NCI-H510A treated with DMSO at 0.1 percent for 48 hours (cell line): ENCODE measurements around the gene RALGDS.

Source experiments
- DNase-seq: peaks from one replicate; lab custom pipeline; 2025; lab: John Stamatoyannopoulos, UW

Gene RALGDS

DNA sequence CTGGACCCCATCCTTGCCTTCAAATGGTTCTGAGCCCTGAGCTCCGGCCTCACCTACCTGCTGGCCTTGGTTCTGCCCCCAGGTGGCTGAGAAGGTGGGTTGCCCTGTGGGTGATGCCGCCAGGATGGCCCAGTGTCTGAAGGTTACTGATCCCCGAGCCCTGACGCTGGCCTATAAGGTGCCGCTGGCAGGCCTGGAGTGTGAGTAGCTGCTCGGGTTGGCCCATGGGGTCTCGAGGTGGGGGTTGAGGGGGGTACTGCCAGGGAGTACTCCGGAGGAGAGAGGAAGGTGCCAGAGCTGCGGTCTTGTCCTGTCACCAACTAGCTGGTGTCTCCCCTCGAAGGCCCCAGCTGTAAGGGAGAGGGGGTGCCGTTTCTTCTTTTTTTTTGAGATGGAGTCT is 54.0 kb downstream of the RALGDS start:
- no peak for DNase-seq

- no peak for DNase-seq
Observed at GRCh38 chr9:133066181-133066983, 54.7 kb downstream of the RALGDS start.

- no peak for DNase-seq
Observed at GRCh38 chr9:133065070-133065388, 56.0 kb downstream of the RALGDS start.

DNA sequence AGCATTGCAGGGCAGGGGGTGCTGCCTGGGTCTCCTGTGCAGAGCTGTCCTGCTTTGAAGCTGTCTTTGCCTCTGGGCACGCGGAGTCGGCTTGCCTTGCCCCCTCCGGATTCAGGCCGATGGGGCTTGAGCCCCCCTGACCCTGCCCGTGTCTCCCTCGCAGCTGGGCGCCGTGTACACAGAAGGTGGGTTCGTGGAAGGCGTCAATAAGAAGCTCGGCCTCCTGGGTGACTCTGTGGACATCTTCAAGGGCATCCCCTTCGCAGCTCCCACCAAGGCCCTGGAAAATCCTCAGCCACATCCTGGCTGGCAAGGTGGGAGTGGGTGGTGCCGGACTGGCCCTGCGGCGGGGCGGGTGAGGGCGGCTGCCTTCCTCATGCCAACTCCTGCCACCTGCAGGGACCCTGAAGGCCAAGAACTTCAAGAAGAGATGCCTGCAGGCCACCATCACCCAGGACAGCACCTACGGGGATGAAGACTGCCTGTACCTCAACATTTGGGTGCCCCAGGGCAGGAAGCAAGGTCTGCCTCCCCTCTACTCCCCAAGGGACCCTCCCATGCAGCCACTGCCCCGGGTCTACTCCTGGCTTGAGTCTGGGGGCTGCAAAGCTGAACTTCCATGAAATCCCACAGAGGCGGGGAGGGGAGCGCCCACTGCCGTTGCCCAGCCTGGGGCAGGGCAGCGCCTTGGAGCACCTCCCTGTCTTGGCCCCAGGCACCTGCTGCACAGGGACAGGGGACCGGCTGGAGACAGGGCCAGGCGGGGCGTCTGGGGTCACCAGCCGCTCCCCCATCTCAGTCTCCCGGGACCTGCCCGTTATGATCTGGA is 56.6 kb downstream of the RALGDS start:
- DNase-seq: no peak

DNA sequence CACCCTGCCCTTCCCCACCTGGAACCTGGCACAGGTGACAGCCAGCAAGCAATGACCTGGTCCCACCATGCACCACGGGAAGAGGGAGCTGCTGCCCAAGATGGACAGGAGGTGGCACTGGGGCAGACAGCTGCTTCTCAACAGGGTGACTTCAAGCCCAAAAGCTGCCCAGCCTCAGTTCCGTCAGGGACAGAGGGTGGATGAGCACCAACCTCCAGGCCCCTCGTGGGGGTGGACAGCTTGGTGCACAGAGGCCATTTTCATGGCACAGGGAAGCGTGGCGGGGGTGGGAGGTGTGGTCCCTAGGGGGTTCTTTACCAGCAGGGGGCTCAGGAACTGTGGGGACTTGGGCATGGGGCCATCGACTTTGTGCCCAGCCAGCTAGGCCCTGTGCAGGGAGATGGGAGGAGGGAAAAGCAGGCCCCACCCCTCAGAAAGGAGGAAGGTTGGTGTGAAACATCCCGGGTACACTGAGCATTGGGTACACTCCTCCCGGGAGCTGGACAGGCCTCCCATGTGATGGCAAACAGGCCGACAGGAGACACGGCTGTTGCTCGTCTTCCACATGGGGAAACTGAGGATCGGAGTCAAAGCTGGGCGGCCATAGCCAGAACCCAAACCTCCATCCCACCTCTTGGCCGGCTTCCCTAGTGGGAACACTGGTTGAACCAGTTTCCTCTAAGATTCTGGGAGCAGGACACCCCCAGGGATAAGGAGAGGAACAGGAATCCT is 57.4 kb downstream of the RALGDS start:
- no peak for DNase-seq

DNA sequence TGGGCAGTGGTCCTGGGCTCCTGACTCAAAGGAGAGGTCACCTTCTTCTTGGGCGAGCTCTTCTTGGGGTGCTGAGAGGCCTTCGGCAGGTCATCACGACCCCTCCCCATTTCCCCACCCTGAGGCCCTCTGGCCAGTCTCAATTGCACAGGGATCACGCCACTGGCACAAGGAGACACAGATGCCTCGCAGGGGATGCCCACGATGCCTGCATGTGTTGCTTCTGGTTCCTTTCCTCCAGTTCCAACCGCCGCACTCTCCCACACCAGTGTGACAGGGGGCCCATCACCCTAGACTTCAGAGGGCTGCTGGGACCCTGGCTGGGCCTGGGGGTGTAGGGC is 57.9 kb downstream of the RALGDS start:
- no peak for DNase-seq

DNA sequence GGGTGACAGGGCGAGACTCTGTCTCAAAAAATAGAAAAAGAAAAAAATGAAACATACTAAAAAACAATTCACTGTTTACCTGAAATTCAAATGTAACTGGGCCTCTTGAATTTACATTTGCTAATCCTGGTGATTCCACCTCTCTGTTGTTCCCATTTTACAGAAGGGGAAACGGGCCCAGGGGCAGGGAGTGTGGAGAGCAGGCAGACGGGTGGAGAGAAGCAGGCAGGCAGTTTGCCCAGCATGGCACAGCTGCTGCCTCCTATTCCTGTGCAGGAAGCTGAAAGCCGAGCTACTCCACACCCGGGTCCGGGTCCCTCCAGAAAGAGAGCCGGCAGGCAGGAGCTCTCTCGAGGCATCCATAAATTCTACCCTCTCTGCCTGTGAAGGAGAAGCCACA is 58.5 kb downstream of the RALGDS start:
- DNase-seq: peak; percentile 20

- peak; percentile 94 for DNase-seq
Observed at GRCh38 chr9:133061764-133062145, 59.3 kb downstream of the RALGDS start, which contains the start of gene CEL. Gene CEL (plus strand): TSS chr9:133061981. CDS start chr9:133062003, 22 bp downstream.

DNA sequence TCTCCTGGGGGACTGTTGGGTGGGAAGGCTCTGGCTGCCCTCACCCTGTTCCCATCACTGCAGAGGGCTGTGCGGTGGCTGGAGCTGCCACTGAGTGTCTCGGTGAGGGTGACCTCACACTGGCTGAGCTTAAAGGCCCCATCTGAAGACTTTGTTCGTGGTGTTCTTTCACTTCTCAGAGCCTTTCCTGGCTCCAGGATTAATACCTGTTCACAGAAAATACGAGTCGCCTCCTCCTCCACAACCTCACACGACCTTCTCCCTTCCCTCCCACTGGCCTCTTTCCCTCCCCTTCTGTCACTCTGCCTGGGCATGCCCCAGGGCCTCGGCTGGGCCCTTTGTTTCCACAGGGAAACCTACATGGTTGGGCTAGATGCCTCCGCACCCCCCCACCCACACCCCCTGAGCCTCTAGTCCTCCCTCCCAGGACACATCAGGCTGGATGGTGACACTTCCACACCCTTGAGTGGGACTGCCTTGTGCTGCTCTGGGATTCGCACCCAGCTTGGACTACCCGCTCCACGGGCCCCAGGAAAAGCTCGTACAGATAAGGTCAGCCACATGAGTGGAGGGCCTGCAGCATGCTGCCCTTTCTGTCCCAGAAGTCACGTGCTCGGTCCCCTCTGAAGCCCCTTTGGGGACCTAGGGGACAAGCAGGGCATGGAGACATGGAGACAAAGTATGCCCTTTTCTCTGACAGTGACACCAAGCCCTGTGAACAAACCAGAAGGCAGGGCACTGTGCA is 59.8 kb downstream of the RALGDS start:
- DNase-seq: peak; percentile 86

DNA sequence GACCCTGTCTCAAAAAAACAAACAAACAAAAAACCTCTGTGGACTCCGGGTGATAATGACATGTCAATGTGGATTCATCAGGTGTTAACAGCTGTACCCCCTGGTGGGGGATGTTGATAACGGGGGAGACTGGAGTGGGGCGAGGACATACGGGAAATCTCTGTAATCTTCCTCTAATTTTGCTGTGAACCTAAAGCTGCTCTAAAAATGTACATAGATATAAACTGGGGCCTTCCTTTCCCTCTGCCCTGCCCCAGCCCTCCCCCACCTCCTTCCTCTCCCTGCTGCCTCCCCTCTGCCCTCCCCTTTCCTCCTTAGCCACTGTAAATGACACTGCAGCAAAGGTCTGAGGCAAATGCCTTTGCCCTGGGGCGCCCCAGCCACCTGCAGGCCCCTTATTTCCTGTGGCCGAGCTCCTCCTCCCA is 60.6 kb downstream of the RALGDS start:
- DNase-seq: no peak

GRCh38 chr9:133059623-133060022 is 61.4 kb downstream of the RALGDS start:
- DNase-seq: peak; percentile 47

GRCh38 chr9:133058550-133059320 is 62.3 kb downstream of the RALGDS start:
- DNase-seq: no peak

DNA sequence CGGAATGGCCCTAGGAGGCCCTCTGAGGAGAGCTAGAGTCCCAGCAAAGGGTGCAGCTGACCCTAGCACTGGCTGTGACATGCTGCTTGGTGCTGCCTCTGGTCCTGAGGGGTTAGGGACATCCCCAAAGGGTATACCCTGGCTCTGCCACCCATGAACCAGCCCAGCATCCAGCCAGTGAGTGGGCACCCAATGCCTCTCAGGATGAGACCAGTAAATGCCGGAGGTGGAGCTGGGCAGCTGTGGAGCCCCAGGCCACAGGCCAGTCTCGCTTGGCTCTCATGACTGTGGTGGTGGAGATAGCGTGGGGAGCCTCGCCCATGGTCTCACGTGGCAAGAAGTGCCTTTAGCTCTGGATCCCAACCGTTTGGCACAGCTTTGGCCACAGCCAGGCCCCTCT is 63.0 kb downstream of the RALGDS start:
- no peak for DNase-seq

DNA sequence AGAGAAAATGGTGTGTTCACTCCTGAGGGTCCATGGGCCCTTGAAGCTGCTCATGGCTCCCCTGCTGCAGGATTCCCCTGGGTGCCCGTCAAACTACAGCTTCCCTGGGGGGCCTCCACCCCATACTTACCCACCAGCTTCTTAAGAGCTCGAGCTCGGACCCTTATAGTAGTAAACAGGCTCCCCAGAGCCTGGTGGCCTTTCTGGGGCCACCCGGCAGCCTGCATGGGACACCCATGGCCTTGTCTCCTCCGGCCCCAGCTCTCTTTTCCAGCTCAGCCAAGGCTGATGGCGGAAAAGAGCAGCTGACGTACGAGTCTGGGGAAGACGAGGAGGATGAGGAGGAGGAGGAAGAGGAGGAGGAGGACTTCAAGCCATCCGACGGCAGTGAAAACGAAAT is 63.5 kb downstream of the RALGDS start:
- DNase-seq: no peak

GRCh38 chr9:133057006-133057405 is 64.0 kb downstream of the RALGDS start:
- no peak for DNase-seq

DNA sequence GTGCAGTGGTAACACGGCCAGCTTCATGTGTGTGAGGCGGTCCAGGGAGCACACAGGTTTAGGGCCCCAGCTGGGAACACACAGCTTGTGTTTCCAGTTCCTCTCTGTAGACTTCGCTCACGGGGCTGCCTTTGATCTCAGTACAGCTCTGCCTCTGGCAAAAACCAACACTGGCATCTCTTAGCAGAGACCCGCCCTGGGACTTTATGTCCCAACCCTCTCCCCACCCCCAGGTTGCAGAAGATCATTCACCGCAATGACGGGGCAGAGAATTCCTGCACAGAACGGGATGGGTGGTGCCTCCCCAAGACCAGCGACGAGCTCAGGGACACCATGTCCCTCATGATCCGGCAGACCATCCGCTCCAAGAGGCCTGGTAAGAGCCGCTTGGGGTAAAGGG is 64.5 kb downstream of the RALGDS start:
- DNase-seq: no peak

DNA sequence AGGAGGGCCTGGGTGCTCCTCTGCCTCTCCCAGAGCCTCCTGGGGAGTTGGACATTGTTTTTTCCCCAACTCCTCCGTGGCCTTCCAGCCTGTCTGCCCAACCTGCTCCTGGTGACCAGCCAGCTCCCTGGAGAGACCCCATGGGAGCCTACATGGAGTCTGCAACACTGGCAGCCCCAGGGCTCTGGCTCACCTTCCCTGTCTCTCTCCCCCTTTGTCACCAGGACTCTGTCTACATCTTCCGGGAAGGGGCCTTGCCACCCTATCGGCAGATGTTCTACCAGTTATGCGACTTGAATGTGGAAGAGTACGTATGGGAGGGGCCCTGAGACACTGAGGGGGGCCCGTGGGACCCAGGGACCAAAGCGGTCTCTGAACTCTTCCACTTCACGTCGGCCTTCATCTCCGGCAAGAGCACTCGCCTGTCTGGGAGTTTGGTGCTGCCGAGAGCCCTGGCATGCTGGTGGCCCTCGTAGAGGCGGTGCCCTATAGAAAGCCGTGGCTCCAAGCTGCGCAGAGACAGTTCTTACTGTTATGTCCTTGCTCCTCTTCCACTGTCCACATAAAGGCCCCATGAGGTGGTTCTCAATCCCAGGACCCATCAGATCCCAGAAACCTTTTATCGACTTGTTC is 65.1 kb downstream of the RALGDS start:
- DNase-seq: no peak

DNA sequence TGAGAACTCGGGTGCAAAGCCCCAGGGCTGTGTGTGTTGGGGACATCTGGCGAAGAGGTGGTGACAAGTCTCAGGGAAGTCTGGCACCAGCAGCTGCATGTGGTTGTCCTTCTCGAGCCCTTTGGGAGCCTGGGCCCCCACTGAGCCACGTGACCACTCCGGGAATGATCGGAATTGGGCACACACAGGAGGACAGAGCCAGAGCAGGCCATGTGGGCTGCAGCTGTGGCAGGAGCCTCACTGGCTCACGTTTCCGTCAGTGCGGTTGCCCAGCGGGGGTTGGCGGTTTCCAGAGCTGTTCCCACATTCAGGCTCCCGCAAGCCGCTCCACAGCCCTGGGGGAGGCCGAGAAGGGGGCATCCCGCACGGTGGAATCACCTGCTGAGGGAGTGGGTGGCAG is 66.1 kb downstream of the RALGDS start:
- no peak for DNase-seq

DNA sequence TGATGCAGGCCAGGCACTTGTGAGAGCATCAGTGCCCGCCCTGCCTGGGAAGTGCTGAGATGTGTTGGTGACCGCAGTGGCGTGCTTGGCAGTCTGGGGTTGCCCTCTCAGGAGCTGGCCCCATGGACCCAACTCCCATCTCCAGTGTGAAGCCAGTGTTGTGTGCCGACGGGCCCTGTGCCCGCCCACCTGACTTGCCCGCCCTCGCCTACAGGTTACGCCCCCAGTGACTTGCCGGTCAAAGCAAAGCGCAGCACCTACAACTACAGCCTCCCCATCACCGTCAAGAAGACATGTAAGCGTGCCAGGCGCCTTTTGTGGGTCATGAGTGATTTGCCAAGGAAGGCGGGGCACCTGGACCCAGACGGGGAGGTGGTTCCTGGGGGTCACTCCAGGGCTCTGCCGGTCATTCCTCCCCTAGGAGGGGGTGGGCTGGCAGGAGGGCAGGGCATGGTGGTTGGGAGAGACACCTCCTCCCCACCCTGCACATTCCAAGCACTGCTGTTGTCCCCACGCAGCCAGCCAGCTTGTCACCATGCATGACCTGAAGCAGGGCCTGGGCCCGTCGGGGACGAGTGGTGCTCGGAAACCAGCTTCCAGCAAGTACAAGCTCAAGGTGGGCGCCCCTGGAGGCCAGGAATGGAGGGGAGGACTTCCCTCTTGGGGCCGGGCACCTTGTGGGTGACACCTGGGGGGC is 66.7 kb downstream of the RALGDS start:
- DNase-seq: no peak

DNA sequence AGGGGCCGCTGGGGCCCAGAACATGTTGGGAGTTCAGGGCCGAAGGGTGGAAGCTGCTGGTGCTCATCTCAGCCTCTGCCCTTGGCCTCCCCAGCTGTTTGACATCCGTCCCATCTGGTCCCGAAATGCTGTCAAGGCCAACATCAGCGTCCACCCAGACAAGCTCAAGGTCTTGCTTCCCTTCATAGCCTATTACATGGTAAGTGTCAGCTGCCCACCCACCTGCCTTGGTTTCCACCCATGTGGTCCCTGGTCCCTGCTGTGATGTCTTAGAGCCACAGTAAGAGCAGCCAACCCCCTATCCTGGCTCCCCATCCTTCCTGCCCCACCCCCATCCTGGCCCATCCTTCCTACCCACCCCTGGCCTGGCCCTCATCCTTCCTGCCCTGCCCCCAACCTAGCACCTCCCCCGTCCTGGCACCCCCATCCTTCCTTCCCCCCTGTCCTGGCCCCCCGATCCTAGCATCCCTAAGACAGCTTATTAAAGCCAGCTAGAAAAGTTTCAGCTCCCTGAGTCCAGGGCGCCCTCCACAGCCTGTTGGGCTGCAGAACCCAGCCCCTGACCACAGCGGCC is 69.0 kb downstream of the RALGDS start:
- DNase-seq: no peak
